NCI-H345 treated with DMSO at 0.1 percent for 48 hours (cell line): ENCODE data around the gene GTF2A1.
A peak's percentile ranks its signal among the peaks of the same experiment; 100 is the strongest.

ENCODE experiments used
- DNase-seq: peaks from one replicate; lab custom pipeline; 2025; ENCODE audit not compliant: unreplicated experiment; lab: John Stamatoyannopoulos, UW

Gene GTF2A1

DNA sequence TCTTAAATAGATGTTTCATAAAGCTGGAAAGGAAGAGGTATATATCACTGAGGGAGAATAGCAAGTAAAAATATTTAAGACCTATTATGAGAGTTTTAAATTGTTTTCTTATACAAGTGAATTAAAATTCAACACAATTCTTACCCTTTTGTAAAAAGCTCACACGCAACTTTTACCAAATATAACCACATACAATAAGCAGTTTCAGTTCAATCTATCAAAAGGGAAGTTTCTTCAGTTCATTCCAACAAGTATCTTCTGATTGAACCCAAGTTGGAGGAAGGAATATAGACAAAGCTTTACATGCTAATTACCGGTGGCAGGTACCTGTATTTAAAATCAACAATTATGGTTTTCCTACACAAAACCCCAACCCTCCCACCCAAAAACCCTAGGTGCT lies 41.1 kb downstream of the GTF2A1 start:
- no peak for DNase-seq

DNA sequence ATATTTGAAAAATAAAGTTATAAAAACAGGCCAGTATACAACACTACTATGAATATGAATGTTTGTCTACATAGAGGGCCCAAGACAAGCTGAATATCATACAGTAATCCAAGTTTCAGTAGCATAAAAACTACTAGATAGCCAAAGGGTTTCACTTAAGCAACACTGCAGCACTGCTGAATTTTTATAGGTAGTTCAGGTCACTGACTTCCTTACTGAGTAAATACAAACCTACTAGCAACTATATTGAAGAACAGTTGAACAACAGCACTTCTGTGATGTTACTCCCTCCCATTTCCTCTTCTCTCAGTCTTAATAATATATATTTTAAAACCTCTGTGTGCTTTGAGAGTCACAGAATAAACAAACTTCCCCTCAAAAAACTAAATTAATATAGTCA lies 42.7 kb downstream of the GTF2A1 start:
- DNase-seq, result no peak

GRCh38 chr14:81177225-81177624 lies 43.5 kb downstream of the GTF2A1 start:
- no peak for DNase-seq

DNA sequence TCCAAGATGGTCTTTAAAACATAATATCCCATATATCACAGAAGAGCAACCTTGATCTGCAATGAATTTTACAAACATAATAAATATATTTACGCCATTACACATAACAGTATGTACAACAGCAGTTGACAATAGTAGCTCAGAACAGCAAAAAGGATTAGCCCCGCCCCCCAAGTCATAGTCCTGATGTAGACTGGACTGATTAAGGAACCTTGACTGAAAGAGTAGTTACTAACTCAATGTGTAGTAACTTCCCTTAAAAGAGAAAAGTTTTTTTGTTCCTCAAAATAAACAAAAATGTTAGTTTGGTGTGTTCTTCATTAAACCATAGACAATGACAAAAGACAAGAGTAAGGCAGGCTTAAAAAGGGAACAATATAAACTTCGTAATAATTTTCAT lies 44.5 kb downstream of the GTF2A1 start:
- DNase-seq, result no peak

- DNase-seq, result no peak
Observed at GRCh38 chr14:81172881-81173280, 47.9 kb downstream of the GTF2A1 start.

DNA sequence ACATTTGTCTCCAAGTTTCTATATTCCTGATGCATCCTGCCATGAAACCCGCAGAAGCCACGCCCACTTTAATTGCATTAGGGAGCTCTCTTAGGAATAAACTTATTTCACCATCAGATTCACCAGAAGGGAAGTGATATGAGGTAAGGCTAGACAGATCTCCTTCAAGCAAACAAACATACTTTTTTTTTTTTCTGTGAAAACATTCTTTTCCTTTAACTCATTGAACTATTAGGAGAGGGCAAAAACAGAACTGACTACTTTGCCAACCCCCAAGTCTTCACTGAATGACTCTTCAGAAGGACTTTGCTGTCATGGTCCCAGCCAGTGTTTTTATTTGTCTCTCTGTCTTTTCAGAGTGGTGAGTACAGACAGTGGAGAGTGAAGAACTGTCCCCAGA lies 48.4 kb downstream of the GTF2A1 start:
- no peak for DNase-seq

- no peak for DNase-seq
Observed at GRCh38 chr14:81170829-81171195, 49.9 kb downstream of the GTF2A1 start.

DNA sequence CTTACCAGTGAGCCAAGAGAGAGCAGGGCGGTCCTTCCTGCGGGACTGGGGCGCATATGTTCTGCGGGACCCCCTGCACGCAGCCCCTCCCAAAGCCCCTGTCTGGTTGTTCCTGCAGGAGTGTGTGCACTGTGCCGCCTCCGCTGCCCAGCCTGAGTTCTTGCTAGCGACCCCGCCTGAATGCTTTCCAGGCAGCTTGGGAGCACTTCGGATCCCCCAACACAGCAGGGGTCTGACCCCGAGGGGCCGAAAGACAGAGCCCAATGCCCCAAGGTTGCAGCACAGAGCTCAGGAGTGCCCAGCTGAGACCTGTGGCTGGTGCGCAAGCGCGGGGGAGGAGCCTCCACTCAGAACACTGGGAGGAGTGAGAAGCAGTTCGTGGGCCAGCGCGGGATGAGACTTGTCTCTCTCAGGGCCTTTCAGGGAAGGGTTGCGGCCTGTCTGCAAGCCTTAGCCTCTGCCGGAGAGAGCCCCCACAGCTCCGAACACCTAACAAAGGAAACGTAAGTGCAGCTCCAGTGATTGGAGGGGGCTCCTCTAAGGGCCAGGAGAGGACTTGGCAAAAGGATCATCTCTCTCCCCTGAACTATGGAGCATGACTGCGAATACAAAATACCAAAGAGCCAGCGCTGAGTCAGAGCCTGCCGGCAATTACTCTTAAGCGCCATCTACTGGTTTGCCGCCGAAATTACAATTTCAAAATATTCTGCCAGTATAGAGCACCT lies 50.5 kb downstream of the GTF2A1 start:
- DNase-seq, result peak; percentile 84

- no peak for DNase-seq
Observed at GRCh38 chr14:81169711-81170103, 51.1 kb downstream of the GTF2A1 start.

GRCh38 chr14:81169267-81169666 lies 51.5 kb downstream of the GTF2A1 start:
- no peak for DNase-seq

- no peak for DNase-seq
Observed at GRCh38 chr14:81166121-81166520, 54.6 kb downstream of the GTF2A1 start.

- DNase-seq, result no peak
Observed at GRCh38 chr14:81165188-81165587, 55.6 kb downstream of the GTF2A1 start.

DNA sequence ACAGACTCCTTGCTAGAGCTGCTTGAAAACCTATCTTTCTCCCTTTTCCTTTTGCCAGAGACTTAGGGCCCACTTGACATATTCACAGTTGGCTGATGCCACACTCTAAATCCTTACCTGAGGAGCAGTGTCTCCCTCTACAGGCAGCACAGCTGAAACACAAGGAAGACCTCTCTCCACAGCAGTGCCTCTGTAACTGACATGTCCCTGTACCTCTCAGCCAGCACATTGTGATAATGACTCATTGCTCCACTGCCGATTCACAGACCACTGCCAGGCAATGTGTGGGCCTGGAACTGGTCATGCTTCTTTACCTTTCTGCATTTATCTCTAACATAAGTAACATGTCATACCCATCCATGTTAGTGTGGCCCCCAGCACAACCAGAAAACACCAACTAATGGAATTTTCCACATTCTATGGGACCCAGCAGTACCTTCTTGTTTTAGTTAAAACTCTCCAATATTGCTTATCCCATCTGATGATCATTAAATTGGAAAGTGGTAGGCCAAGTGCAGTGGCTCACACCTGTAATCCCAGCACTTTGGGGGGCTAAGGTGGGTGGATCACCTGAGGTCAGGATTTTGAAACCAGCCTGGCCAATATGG lies 56.5 kb downstream of the GTF2A1 start:
- peak; percentile 20 for DNase-seq

- DNase-seq, result no peak
Observed at GRCh38 chr14:81162941-81163340, 57.8 kb downstream of the GTF2A1 start.

DNA sequence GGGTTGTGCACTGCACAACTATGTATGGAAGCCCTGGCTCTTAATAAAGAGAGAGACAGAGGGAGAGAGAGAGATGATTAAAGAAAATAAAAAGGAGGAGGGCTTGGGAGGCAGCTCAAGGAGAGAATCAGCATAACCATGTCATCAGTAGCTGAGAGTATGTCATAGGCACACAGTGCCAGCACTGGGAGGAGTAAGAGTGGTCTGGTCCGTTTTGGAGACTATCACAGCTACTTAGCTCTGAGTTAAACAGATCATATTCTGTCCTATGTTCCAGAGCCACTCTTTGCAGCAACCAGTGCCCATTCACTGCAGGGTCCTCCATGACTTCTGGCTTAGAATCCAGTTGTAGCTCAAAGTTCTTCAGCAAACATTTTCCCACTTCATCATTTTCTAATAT lies 59.0 kb downstream of the GTF2A1 start:
- no peak for DNase-seq

GRCh38 chr14:81161088-81161487 lies 59.7 kb downstream of the GTF2A1 start:
- DNase-seq, result no peak

DNA sequence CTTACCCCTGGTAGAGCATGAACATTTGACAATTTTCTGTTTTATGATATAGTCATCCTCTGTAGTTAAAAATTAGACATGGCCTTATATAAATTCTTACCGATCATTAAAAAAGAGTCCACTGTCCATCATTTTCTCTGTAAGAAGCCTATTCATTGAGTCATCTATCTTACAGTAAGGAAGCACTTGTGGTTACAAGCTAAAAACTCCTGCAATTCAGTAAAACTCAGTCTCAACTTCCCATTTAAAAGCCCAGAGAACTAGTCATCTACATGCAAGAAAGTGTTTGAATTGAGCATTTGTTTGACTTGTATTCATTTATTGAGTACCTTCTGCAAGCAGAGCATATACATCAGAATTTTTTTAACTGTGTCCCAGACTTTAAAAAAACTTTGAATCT lies 63.3 kb downstream of the GTF2A1 start:
- no peak for DNase-seq

- no peak for DNase-seq
Observed at GRCh38 chr14:81153187-81153586, 67.6 kb downstream of the GTF2A1 start.

DNA sequence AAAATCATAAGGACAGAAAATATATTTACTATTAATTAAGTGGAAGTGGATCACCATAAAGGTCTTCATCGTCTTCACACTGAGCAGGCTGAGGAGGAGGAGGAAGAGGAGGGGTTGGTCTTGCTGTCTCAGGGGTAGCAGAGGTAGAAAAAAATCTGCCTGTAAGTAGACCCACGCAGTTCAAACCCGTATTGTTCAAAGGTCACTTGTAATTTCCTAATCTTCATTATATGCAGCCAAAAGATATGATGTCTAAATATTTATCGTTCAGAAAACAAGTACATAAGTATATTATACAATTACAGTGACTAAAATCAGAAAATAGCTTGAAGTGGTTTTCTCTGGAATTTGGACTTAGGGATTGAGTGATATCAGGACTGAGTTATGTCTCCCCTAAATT lies 72.1 kb downstream of the GTF2A1 start:
- DNase-seq, result no peak

DNA sequence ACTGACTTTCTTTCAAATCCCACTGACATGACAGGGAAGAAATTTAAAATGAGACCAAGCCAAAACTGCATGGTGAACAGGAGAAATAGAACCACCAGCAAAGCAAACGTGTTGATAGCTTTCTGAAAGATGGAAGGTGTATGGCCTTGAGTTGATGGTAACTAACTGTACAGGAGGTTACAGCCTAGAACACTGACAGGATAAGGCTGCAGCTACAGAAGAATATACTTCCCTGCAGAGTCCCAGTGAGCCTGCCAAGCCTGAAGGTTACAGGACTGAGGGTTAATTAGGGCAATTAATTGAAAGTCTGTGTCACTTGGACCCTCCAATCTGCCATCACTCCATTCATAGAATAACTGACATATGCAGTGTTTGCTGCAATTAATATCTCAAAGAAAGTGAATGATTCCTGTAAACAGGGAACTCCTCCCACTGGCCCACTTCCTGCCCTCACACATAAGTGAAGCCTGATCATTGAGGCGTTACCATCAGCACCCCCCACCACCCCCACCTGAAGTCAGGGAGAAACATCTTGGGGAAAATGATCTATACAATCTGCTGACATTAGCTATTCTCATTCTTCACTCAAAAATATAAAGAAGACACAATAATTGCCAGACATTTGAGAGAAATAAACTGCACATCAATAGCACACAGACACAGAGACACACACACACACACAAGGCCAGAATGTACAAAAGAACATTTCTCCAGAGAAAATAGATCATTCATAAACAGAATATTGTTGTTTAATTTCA lies 73.4 kb downstream of the GTF2A1 start:
- no peak for DNase-seq

GRCh38 chr14:81144824-81145603 lies 75.7 kb downstream of the GTF2A1 start:
- DNase-seq, result peak; percentile 42

DNA sequence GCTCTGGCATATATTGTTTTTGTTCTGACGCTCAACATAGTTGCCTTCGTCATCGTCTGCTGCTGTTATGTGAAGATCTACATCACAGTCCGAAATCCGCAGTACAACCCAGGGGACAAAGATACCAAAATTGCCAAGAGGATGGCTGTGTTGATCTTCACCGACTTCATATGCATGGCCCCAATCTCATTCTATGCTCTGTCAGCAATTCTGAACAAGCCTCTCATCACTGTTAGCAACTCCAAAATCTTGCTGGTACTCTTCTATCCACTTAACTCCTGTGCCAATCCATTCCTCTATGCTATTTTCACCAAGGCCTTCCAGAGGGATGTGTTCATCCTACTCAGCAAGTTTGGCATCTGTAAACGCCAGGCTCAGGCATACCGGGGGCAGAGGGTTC lies 77.0 kb downstream of the GTF2A1 start:
- no peak for DNase-seq
